ENCODE measurements around the gene BCAS1. TPM values are rescaled to one million over a fixed set of nuclear protein-coding genes. Genes with fewer than 3 reads are reported as not detected.

Gene BCAS1
- total and polyA plus RNA-seq, 2 donors (not counting 3 experiments of a cell fraction or from before 2014, with no cell fraction given): not detected

DNA sequence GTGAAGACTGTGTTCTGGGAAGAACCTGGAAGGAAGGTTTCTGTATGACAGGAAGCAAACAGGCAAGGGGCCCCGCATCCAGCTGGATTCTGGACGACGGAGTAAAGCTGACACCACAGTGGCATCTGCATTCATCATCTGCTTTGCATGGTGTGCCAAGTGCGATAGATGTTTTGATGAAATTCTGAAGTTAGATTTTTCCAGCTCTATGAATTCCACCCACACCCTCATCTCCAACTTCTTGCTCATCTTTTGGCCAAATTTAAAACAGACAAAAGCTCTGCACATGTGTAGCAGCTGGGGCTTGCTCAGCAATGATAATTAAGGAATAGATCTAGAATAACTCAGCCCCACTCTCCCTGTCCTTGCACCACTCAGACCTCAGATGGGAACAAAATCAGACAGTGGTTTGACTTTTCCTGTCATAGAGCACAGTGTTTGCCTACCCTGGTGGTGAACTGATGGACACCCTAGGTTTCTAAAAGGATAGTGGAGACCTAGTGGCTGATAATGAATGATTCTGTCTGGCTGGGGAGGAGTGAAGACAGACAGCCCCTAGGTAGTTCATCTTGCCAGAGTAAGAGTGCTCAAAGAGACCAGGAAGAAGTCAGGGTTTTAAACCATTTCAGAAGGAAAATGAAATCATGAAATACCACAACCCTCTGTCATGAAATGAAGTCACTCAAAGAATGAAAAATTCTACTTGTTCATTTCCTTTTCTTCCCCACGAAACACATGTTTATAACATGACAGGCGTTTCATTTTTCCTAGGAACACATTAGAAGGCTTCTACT lies 85.8 kb downstream of the BCAS1 start:
- Histone ChIP-seq H3K79me2 (ENCODE audit: control insufficient read depth, insufficient read depth, low read length) (no peaks in the 10 kb centered on the region), H3K9ac (replicated peaks; ENCODE audit: extremely low read depth, insufficient read depth, low read length) (no peak overlapping the region), H3K27ac (ENCODE audit: insufficient read depth, low read depth, low read length) (no peak overlapping the region), H3K27me3 (ENCODE audit: control insufficient read depth in 2 of 2, insufficient read depth in 2 of 2, low read length in 2 of 2) (peaks cover 4 to 5% of the 10 kb centered on the region in 2 experiments), H3K4me3 (replicated peaks in 1 of 3; ENCODE audit: insufficient read depth in 1 of 3, low read depth in 1 of 3, low read length in 3 of 3) (no peak overlapping the region), H3K9me1 (replicated peaks; ENCODE audit: control insufficient read depth, extremely low read depth, insufficient read depth, low read length) (no peaks in the 10 kb centered on the region), H3K9me3 (replicated peaks; ENCODE audit: control insufficient read depth, insufficient read depth, low read length) (no peaks in the 10 kb centered on the region), H3K4me2 (ENCODE audit: insufficient read depth, low read length) (no peak overlapping the region), H3K36me3 (ENCODE audit: control insufficient read depth in 2 of 2, extremely low read depth in 1 of 2, insufficient read depth in 2 of 2, low read length in 2 of 2) (no peaks in the 10 kb centered on the region), H4K20me1 (replicated peaks; ENCODE audit: control insufficient read depth, extremely low read depth, insufficient read depth, low read length) (no peaks in the 10 kb centered on the region), H2AFZ (ENCODE audit: low read depth, low read length) (no peak overlapping the region), H3K4me1 (ENCODE audit: control insufficient read depth, extremely low read depth, insufficient read depth, low read length) (no peaks in the 10 kb centered on the region)
- dilution Hi-C loops (cut with MboI; ENCODE audit: extremely low pct_ligation_motif_present, low sequenced_read_pairs): no loop called here
- POLR2A ChIA-PET: no interaction called here
- TF ChIP-seq POLR2A (IDR thresholded peaks at IDR 0.05; ENCODE audit: low read depth, low read length) (no peak), FOS (IDR thresholded peaks at IDR 0.05; ENCODE audit: borderline replicate concordance, insufficient read depth, low read length) (no peak), GATA2 (IDR thresholded peaks at IDR 0.05; ENCODE audit: insufficient read depth, insufficient read length, low read depth, low read length) (no peak), EZH2 (IDR thresholded peaks at IDR 0.05; ENCODE audit: borderline replicate concordance, low read depth, low read length, severe bottlenecking) (no peak), MYC (IDR thresholded peaks at IDR 0.05; ENCODE audit: low read depth, low read length) (no peak), JUN (IDR thresholded peaks at IDR 0.05; ENCODE audit: borderline replicate concordance, insufficient read depth, insufficient read length, low read depth) (no peak), POLR2AphosphoS5 (IDR thresholded peaks at IDR 0.05; ENCODE audit: insufficient read depth, low read depth, low read length) (no peak)
- TF ChIP-seq, protein P1, sequence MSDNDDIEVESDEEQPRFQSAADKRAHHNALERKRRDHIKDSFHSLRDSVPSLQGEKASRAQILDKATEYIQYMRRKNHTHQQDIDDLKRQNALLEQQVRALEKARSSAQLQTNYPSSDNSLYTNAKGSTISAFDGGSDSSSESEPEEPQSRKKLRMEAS (IDR thresholded peaks at IDR 0.05; ENCODE audit: insufficient read depth, insufficient read length): no peak
- TF ChIP-seq, protein P2, sequence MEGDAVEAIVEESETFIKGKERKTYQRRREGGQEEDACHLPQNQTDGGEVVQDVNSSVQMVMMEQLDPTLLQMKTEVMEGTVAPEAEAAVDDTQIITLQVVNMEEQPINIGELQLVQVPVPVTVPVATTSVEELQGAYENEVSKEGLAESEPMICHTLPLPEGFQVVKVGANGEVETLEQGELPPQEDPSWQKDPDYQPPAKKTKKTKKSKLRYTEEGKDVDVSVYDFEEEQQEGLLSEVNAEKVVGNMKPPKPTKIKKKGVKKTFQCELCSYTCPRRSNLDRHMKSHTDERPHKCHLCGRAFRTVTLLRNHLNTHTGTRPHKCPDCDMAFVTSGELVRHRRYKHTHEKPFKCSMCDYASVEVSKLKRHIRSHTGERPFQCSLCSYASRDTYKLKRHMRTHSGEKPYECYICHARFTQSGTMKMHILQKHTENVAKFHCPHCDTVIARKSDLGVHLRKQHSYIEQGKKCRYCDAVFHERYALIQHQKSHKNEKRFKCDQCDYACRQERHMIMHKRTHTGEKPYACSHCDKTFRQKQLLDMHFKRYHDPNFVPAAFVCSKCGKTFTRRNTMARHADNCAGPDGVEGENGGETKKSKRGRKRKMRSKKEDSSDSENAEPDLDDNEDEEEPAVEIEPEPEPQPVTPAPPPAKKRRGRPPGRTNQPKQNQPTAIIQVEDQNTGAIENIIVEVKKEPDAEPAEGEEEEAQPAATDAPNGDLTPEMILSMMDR (IDR thresholded peaks at IDR 0.05; ENCODE audit: extremely low read depth in 1 of 2, insufficient read depth in 1 of 2, low read depth in 1 of 2, low read length in 2 of 2): no peak
- CTCF ChIA-PET: interaction anchor here (1.1 kb wide), 1 partner anchor 23 kb away, joined by 3 read pairs; no protein-coding TSS in a partner anchor
- BruUV-seq (replicated peaks): no TSS peak
- FAIRE-seq: no peak
- DNase-seq (ENCODE audit: low read depth, low spot score): no peak
- intact Hi-C loops (cut with micrococcal nuclease): no loop called here
